GM12801 (cell line): ENCODE measurements around the gene CEP152.

Experiments
- CTCF ChIP-seq: IDR thresholded peaks from one replicate; pipeline ENCODE4 v1.5.1; 2011; ENCODE audit warnings: control low read depth; ENCODE audit not compliant: insufficient read length; ENCODE audit errors: extremely low read depth

Gene CEP152

GRCh38 chr15:48712546-48712945 is 98.3 kb downstream of the CEP152 start:
- no peak for TF ChIP-seq CTCF

- TF ChIP-seq CTCF, result no peak
Measured at GRCh38 chr15:48710952-48711495, 99.8 kb downstream of the CEP152 start.

GRCh38 chr15:48708641-48709040 is 102.2 kb downstream of the CEP152 start:
- TF ChIP-seq CTCF, result no peak

- TF ChIP-seq CTCF, result no peak
Measured at GRCh38 chr15:48705381-48705780, 105.5 kb downstream of the CEP152 start.

- no peak for TF ChIP-seq CTCF
Measured at GRCh38 chr15:48703544-48703943, 107.3 kb downstream of the CEP152 start.

GRCh38 chr15:48702569-48703236 is 108.2 kb downstream of the CEP152 start:
- no peak for TF ChIP-seq CTCF

GRCh38 chr15:48696627-48697312 is 114.1 kb downstream of the CEP152 start:
- no peak for TF ChIP-seq CTCF
